OCI-LY3 (cell line): ENCODE data around the gene CNTF.
A peak's percentile ranks its signal among the peaks of the same experiment; 100 is the strongest.

ENCODE experiments used
- EZH2phosphoT487 ChIP-seq: fragments of 200-600 bp; shearing (Covaris generic); IDR thresholded peaks from 2 replicates; pipeline ENCODE4 v1.6.1; 2018; ENCODE audit warnings: antibody characterized with exemption, mixed run types, low read depth
- TF ChIP-seq, protein P1 (sequence below): fragments of 200-600, 300-600 bp; sonication (generic); IDR thresholded peaks from 2 replicates; pipeline ENCODE4 v1.5.1; 2014; ENCODE audit warnings: antibody characterized with exemption, low read length, low read depth

DNA sequence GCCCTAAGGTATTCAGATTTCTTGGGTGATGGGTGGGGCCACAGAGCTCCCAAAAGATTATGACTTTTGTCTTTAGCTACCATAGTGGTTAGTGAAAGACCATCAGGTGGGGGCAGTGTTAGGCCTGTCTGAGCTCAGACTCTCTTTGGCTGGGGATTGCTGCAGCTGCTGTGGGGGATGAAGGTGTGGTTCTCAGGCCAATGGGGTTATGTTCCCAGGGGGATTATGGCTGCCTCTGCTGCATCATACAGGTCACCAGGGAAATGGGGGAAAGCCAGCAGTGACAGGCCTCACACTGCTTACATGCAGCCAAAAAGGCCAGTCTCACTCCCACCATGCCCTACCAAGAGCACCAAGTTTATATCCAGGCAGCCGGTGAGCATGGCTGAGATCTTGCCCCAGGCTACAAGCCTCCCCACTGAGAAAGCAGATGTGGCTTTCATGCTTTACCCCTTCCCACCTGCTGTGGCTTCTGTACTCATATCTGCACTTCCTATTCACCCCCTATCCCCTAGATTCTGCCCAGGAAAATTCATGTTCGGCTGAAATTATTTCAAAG, 24.8 kb downstream of the CNTF start:
- TF ChIP-seq, protein P1, sequence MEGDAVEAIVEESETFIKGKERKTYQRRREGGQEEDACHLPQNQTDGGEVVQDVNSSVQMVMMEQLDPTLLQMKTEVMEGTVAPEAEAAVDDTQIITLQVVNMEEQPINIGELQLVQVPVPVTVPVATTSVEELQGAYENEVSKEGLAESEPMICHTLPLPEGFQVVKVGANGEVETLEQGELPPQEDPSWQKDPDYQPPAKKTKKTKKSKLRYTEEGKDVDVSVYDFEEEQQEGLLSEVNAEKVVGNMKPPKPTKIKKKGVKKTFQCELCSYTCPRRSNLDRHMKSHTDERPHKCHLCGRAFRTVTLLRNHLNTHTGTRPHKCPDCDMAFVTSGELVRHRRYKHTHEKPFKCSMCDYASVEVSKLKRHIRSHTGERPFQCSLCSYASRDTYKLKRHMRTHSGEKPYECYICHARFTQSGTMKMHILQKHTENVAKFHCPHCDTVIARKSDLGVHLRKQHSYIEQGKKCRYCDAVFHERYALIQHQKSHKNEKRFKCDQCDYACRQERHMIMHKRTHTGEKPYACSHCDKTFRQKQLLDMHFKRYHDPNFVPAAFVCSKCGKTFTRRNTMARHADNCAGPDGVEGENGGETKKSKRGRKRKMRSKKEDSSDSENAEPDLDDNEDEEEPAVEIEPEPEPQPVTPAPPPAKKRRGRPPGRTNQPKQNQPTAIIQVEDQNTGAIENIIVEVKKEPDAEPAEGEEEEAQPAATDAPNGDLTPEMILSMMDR, result peak; percentile 33; the same call in 1 of the 2 replicates
- TF ChIP-seq EZH2phosphoT487, result no peak
